H9 (cell line): ENCODE measurements around the gene MED15. TPM values are rescaled to one million over a fixed set of nuclear protein-coding genes. Genes with fewer than 3 reads are reported as not detected.

Experiments
- DNase-seq: peaks from one replicate; pipeline ENCODE4 v3.0.0-alpha.2; 2017
- H2AFZ ChIP-seq: one replicate; pipeline ENCODE4 v1.6.1; 2013; ENCODE audit warnings: mild to moderate bottlenecking, low read length, control low read depth, moderate library complexity
- H2AK5ac ChIP-seq: 2 replicates; pipeline ENCODE4 v1.6.1; 2013; ENCODE audit warnings: low read length, control low read depth, mixed read lengths; ENCODE audit not compliant: insufficient read length
- H2BK120ac ChIP-seq: one replicate; pipeline ENCODE4 v1.6.1; 2013; ENCODE audit warnings: low read depth, mild to moderate bottlenecking, low read length, control low read depth, inconsistent platforms; ENCODE audit not compliant: poor library complexity, severe bottlenecking
- H2BK12ac ChIP-seq: 2 replicates; pipeline ENCODE4 v1.6.1; 2013; ENCODE audit warnings: low read length, control low read depth, mixed read lengths, low read depth; ENCODE audit not compliant: insufficient read length
- H2BK15ac ChIP-seq: 2 replicates; pipeline ENCODE4 v1.6.1; 2013; ENCODE audit warnings: low read depth, low read length, control low read depth
- H2BK20ac ChIP-seq: one replicate; pipeline ENCODE4 v1.6.1; 2013; ENCODE audit warnings: low read depth, mild to moderate bottlenecking, low read length, control low read depth, inconsistent platforms; ENCODE audit not compliant: poor library complexity, severe bottlenecking
- H2BK5ac ChIP-seq: 2 replicates; pipeline ENCODE4 v1.6.1; 2013; ENCODE audit warnings: low read length, control low read depth, mixed read lengths; ENCODE audit not compliant: insufficient read length
- H3K14ac ChIP-seq: 2 replicates; pipeline ENCODE4 v1.6.1; 2013; ENCODE audit warnings: low read length, control low read depth; ENCODE audit not compliant: insufficient read depth
- H3K18ac ChIP-seq: 2 replicates; pipeline ENCODE4 v1.6.1; 2013; ENCODE audit warnings: low read depth, mild to moderate bottlenecking, mixed read lengths, low read length, control low read depth; ENCODE audit not compliant: insufficient read length
- H3K23ac ChIP-seq: 2 replicates; pipeline ENCODE4 v1.6.1; 2013; ENCODE audit warnings: low read length, control low read depth, mixed read lengths, low read depth; ENCODE audit not compliant: insufficient read length
- H3K23me2 ChIP-seq: 2 replicates; pipeline ENCODE4 v1.6.1; 2013; ENCODE audit warnings: low read depth, mild to moderate bottlenecking, mixed read lengths, low read length, control low read depth; ENCODE audit not compliant: insufficient read length, poor library complexity, severe bottlenecking
- H3K27ac ChIP-seq: 2 replicates; pipeline ENCODE4 v1.5.1; 2013; ENCODE audit warnings: low read length, control low read depth, mixed read lengths, low read depth; ENCODE audit not compliant: insufficient read length
- H3K27me3 ChIP-seq: 2 replicates; pipeline ENCODE4 v1.6.1; 2013; ENCODE audit warnings: low read length, control low read depth, inconsistent platforms; ENCODE audit not compliant: insufficient read depth
- H3K4ac ChIP-seq: 2 replicates; pipeline ENCODE4 v1.6.1; 2013; ENCODE audit warnings: low read depth, mild to moderate bottlenecking, control low read depth, inconsistent platforms, low read length, moderate library complexity
- H3K4me1 ChIP-seq: 2 replicates; pipeline ENCODE4 v1.6.1; 2013; ENCODE audit warnings: low read length, control low read depth, inconsistent platforms; ENCODE audit not compliant: insufficient read depth
- H3K4me2 ChIP-seq: 2 replicates; pipeline ENCODE4 v1.6.1; 2013; ENCODE audit warnings: low read length, control low read depth, mixed read lengths; ENCODE audit not compliant: insufficient read length, insufficient read depth
- H3K56ac ChIP-seq: 2 replicates; pipeline ENCODE4 v1.6.1; 2013; ENCODE audit warnings: low read depth, mild to moderate bottlenecking, mixed read lengths, low read length, control low read depth; ENCODE audit not compliant: insufficient read length
- H3K79me1 ChIP-seq: 2 replicates; pipeline ENCODE4 v1.6.1; 2013; ENCODE audit warnings: low read depth, mild to moderate bottlenecking, moderate library complexity, low read length, control low read depth, inconsistent platforms; ENCODE audit not compliant: insufficient read depth, poor library complexity, severe bottlenecking
- H3K79me2 ChIP-seq: 2 replicates; pipeline ENCODE4 v1.6.1; 2013; ENCODE audit warnings: low read length, control low read depth, inconsistent platforms; ENCODE audit not compliant: insufficient read depth
- H3K9ac ChIP-seq: 2 replicates; pipeline ENCODE4 v1.6.1; 2013; ENCODE audit warnings: low read length, control low read depth, mixed read lengths; ENCODE audit not compliant: insufficient read length; ENCODE audit errors: extremely low read depth
- H3K9me3 ChIP-seq: one replicate; pipeline ENCODE4 v1.6.1; 2013; ENCODE audit warnings: low read depth, low read length, inconsistent platforms; ENCODE audit not compliant: control insufficient read depth
- H3T11ph ChIP-seq: one replicate; pipeline ENCODE4 v1.6.1; 2013; ENCODE audit warnings: mild to moderate bottlenecking, low read length, control low read depth, inconsistent platforms
- H4K20me1 ChIP-seq: one replicate; pipeline ENCODE4 v1.6.1; 2013; ENCODE audit not compliant: control insufficient read depth, insufficient read length, insufficient read depth
- H4K5ac ChIP-seq: 2 replicates; pipeline ENCODE4 v1.6.1; 2013; ENCODE audit warnings: low read depth, mild to moderate bottlenecking, mixed read lengths, low read length, control low read depth; ENCODE audit not compliant: insufficient read length
- H4K8ac ChIP-seq: replicated peaks from 2 replicates; pipeline ENCODE4 v1.6.1; 2013; ENCODE audit warnings: low read length, control low read depth, mixed read lengths, low read depth; ENCODE audit not compliant: insufficient read length
- H4K91ac ChIP-seq: 2 replicates; pipeline ENCODE4 v1.6.1; 2013; ENCODE audit warnings: low read depth, mild to moderate bottlenecking, moderate library complexity, mixed read lengths, low read length, control low read depth; ENCODE audit not compliant: insufficient read length
- H3K27ac Mint-ChIP-seq, 3 experiments: 2 replicates in 2 of 3; 3 replicates in 1 of 3; pipeline ENCODE4 v1.8.0; 2020 to 2021; ENCODE audit warnings: mixed read lengths in 3 of 3, mild to moderate bottlenecking in 1 of 3, moderate library complexity in 1 of 3
- H3K27me3 Mint-ChIP-seq: 2 replicates; pipeline ENCODE4 v1.8.0; 2021; ENCODE audit warnings: low read depth, mild to moderate bottlenecking, moderate library complexity, mixed read lengths
- H3K36me3 Mint-ChIP-seq, 3 experiments: 2 replicates in 2 of 3; 3 replicates in 1 of 3; pipeline ENCODE4 v1.8.0; 2020 to 2021; ENCODE audit warnings: low read depth in 3 of 3, mixed read lengths in 3 of 3; ENCODE audit not compliant: insufficient read depth in 1 of 3
- H3K4me1 Mint-ChIP-seq, 2 experiments: 2 replicates each; pipeline ENCODE4 v1.8.0; 2020; ENCODE audit warnings: mixed read lengths in 2 of 2
- H3K4me3 Mint-ChIP-seq, 2 experiments: 2 replicates in 1 of 2; 3 replicates in 1 of 2; pipeline ENCODE4 v1.8.0; 2020 to 2021; ENCODE audit warnings: mild to moderate bottlenecking in 2 of 2, mixed read lengths in 2 of 2, moderate library complexity in 1 of 2
- H3K9me3 Mint-ChIP-seq, 2 experiments: 2 replicates in 1 of 2; 3 replicates in 1 of 2; pipeline ENCODE4 v1.8.0; 2020; ENCODE audit warnings: mild to moderate bottlenecking in 2 of 2, mixed read lengths in 2 of 2, moderate library complexity in 1 of 2
- CTCF ChIP-seq: fragments of 200-600 bp; sonication (generic); conservative IDR thresholded peaks from 3 replicates; pipeline ENCODE4 v1.8.0; 2021; ENCODE audit warnings: antibody characterized with exemption, mild to moderate bottlenecking
- WGBS: extraction: QIAGEN DNeasy Blood & Tissue Kit; methylation state at CpG from one replicate; pipeline ENCODE4 v1.1.7; 2013; ENCODE audit warnings: missing lambda C conversion rate, low lambda C conversion rate, mixed read lengths; ENCODE audit not compliant: insufficient read length; ENCODE audit errors: extremely low coverage; 5-methylcytosine and 5-hydroxymethylcytosine counted together
- total RNA-seq: library from RNA; stranded (reverse); gene quantifications from 2 replicates; pipeline ENCODE4 v1.2.1, GENCODE V29; 2021

MED15 gene
- total RNA-seq, 1 experiment from 2014 or later, result 47.4 TPM

- Histone ChIP-seq H2BK12ac (no peak overlapping the region), H3K79me2 (peaks cover 2% of the 10 kb centered on the region; the same call in 1 of the 2 replicates), H2BK120ac (no peak overlapping the region), H3K56ac (no peak overlapping the region), H2BK5ac (no peak overlapping the region), H3K4me1 (peaks cover 6% of the 10 kb centered on the region), H3K4me2 (no peak overlapping the region), H3K18ac (no peak overlapping the region), H3K27me3 (no peaks in the 10 kb centered on the region; the same call in 1 of the 2 replicates), H3K9ac (no peak overlapping the region), H3K9me3 (no peaks in the 10 kb centered on the region), H4K5ac (no peak overlapping the region), H4K20me1 (no peaks in the 10 kb centered on the region), H2AFZ (no peak overlapping the region), H2BK15ac (no peak overlapping the region), H3K14ac (no peak overlapping the region), H3T11ph (no peak overlapping the region), H3K4ac (no peak overlapping the region; the same call in 1 of the 2 replicates), H4K91ac (no peak overlapping the region), H3K23me2 (peaks cover 18% of the 10 kb centered on the region), H2AK5ac (no peak overlapping the region), H4K8ac (no peak overlapping the region), H3K79me1 (peaks cover 9% of the 10 kb centered on the region), H2BK20ac (no peak overlapping the region), H3K23ac (no peak overlapping the region), H3K27ac (no peak overlapping the region)
- no peak for TF ChIP-seq CTCF
- peaks cover 10 to 25% (median 16%) of the 10 kb centered on the region in 3 experiments for H3K36me3 Mint-ChIP-seq
- peaks cover 11% of the 10 kb centered on the region for H3K27me3 Mint-ChIP-seq
- no CpG with 5 or more reads among the region's 3 CpGs for WGBS
- H3K27ac Mint-ChIP-seq, result no peak overlapping the region; a peak in 2 of 7 replicates
- no peaks in the 10 kb centered on the region for H3K9me3 Mint-ChIP-seq
- peak overlapping the region; percentile 87 to 99; a peak in 4 of 5 replicates for H3K4me3 Mint-ChIP-seq
- peaks cover 14 to 17% of the 10 kb centered on the region in 2 experiments for H3K4me1 Mint-ChIP-seq
- no peak for DNase-seq
Measured at GRCh38 chr22:20497426-20497825, 10.0 kb upstream of the MED15 start.
